Measurements from ENCODE around the gene SDF2. TPM values are rescaled to one million over a fixed set of nuclear protein-coding genes. Genes with fewer than 3 reads are reported as not detected.

Gene SDF2
- total and polyA plus RNA-seq, 9 of the 15 experiments (the other 6 are each of a cell fraction or from before 2014, with no cell fraction given) = 41.2 to 132 (median 65.6) TPM

DNA sequence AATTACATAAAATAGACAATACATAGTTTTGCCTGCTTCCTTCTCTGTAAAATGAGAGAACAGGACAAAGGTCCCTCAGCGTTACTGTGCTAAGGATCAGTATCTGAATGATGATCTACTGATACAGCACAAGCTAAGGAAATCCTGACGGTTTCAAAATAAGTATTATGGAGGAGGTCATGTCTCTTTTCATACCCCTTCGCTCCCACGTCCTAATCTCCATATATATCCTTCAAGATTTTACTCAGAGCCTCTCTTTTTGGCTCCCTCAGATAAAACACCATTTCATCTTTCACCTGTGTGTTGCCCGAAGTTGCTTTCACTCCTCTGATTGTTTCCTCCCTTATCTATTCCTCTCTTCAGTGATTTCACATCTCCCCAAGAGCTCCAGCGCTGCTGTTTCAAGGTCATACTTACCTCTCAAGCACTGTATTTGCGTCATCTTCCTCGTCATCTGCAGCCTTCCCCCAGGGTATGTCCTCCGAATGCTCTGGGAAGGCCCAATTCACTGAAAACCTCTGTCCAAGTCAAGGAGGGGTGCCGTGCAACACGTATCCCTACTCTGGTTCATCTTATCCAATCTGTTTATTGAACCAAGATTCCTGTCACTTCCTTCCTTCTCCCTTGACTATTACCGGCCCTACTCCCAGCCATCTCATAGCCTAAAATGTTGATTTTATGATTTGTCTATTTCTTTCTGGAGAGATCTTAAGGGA, 15.5 kb downstream of the SDF2 start (continued):
- TF ChIP-seq ZNF644 (tag; IDR thresholded peaks at IDR 0.05; ENCODE audit: low read depth) (peak; percentile 63; the same call in 1 of the 2 replicates), LEF1 (IDR thresholded peaks at IDR 0.05) (peak; percentile 70), PTTG1 (tag; IDR thresholded peaks at IDR 0.05; ENCODE audit: low read depth) (peak; percentile 50; the same call in 1 of the 2 replicates), POLR2B (IDR thresholded peaks at IDR 0.05; ENCODE audit: low read depth, partially characterized antibody) (peak; percentile 35), RCOR1 (IDR thresholded peaks at IDR 0.05; ENCODE audit: borderline replicate concordance in 1 of 2, low read depth in 2 of 2, low read length in 2 of 2) (peak in 1 of 2 experiments; percentile 91; a peak in 2 of 4 replicates)
- TF ChIP-seq, protein P1, sequence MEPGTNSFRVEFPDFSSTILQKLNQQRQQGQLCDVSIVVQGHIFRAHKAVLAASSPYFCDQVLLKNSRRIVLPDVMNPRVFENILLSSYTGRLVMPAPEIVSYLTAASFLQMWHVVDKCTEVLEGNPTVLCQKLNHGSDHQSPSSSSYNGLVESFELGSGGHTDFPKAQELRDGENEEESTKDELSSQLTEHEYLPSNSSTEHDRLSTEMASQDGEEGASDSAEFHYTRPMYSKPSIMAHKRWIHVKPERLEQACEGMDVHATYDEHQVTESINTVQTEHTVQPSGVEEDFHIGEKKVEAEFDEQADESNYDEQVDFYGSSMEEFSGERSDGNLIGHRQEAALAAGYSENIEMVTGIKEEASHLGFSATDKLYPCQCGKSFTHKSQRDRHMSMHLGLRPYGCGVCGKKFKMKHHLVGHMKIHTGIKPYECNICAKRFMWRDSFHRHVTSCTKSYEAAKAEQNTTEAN (CRISPR knock-in tag; IDR thresholded peaks at IDR 0.05) = peak; percentile 24; the same call in 1 of the 2 replicates
- TF ChIP-seq, protein P2, sequence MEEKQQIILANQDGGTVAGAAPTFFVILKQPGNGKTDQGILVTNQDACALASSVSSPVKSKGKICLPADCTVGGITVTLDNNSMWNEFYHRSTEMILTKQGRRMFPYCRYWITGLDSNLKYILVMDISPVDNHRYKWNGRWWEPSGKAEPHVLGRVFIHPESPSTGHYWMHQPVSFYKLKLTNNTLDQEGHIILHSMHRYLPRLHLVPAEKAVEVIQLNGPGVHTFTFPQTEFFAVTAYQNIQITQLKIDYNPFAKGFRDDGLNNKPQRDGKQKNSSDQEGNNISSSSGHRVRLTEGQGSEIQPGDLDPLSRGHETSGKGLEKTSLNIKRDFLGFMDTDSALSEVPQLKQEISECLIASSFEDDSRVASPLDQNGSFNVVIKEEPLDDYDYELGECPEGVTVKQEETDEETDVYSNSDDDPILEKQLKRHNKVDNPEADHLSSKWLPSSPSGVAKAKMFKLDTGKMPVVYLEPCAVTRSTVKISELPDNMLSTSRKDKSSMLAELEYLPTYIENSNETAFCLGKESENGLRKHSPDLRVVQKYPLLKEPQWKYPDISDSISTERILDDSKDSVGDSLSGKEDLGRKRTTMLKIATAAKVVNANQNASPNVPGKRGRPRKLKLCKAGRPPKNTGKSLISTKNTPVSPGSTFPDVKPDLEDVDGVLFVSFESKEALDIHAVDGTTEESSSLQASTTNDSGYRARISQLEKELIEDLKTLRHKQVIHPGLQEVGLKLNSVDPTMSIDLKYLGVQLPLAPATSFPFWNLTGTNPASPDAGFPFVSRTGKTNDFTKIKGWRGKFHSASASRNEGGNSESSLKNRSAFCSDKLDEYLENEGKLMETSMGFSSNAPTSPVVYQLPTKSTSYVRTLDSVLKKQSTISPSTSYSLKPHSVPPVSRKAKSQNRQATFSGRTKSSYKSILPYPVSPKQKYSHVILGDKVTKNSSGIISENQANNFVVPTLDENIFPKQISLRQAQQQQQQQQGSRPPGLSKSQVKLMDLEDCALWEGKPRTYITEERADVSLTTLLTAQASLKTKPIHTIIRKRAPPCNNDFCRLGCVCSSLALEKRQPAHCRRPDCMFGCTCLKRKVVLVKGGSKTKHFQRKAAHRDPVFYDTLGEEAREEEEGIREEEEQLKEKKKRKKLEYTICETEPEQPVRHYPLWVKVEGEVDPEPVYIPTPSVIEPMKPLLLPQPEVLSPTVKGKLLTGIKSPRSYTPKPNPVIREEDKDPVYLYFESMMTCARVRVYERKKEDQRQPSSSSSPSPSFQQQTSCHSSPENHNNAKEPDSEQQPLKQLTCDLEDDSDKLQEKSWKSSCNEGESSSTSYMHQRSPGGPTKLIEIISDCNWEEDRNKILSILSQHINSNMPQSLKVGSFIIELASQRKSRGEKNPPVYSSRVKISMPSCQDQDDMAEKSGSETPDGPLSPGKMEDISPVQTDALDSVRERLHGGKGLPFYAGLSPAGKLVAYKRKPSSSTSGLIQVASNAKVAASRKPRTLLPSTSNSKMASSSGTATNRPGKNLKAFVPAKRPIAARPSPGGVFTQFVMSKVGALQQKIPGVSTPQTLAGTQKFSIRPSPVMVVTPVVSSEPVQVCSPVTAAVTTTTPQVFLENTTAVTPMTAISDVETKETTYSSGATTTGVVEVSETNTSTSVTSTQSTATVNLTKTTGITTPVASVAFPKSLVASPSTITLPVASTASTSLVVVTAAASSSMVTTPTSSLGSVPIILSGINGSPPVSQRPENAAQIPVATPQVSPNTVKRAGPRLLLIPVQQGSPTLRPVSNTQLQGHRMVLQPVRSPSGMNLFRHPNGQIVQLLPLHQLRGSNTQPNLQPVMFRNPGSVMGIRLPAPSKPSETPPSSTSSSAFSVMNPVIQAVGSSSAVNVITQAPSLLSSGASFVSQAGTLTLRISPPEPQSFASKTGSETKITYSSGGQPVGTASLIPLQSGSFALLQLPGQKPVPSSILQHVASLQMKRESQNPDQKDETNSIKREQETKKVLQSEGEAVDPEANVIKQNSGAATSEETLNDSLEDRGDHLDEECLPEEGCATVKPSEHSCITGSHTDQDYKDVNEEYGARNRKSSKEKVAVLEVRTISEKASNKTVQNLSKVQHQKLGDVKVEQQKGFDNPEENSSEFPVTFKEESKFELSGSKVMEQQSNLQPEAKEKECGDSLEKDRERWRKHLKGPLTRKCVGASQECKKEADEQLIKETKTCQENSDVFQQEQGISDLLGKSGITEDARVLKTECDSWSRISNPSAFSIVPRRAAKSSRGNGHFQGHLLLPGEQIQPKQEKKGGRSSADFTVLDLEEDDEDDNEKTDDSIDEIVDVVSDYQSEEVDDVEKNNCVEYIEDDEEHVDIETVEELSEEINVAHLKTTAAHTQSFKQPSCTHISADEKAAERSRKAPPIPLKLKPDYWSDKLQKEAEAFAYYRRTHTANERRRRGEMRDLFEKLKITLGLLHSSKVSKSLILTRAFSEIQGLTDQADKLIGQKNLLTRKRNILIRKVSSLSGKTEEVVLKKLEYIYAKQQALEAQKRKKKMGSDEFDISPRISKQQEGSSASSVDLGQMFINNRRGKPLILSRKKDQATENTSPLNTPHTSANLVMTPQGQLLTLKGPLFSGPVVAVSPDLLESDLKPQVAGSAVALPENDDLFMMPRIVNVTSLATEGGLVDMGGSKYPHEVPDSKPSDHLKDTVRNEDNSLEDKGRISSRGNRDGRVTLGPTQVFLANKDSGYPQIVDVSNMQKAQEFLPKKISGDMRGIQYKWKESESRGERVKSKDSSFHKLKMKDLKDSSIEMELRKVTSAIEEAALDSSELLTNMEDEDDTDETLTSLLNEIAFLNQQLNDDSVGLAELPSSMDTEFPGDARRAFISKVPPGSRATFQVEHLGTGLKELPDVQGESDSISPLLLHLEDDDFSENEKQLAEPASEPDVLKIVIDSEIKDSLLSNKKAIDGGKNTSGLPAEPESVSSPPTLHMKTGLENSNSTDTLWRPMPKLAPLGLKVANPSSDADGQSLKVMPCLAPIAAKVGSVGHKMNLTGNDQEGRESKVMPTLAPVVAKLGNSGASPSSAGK (IDR thresholded peaks at IDR 0.05) = 0 out of 2 replicates have a peak, but pooled peaks have one; percentile 12
- TF ChIP-seq, protein P3, sequence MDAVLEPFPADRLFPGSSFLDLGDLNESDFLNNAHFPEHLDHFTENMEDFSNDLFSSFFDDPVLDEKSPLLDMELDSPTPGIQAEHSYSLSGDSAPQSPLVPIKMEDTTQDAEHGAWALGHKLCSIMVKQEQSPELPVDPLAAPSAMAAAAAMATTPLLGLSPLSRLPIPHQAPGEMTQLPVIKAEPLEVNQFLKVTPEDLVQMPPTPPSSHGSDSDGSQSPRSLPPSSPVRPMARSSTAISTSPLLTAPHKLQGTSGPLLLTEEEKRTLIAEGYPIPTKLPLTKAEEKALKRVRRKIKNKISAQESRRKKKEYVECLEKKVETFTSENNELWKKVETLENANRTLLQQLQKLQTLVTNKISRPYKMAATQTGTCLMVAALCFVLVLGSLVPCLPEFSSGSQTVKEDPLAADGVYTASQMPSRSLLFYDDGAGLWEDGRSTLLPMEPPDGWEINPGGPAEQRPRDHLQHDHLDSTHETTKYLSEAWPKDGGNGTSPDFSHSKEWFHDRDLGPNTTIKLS (IDR thresholded peaks at IDR 0.05; ENCODE audit: borderline replicate concordance, low read depth) = no peak
- TF ChIP-seq, protein P4, sequence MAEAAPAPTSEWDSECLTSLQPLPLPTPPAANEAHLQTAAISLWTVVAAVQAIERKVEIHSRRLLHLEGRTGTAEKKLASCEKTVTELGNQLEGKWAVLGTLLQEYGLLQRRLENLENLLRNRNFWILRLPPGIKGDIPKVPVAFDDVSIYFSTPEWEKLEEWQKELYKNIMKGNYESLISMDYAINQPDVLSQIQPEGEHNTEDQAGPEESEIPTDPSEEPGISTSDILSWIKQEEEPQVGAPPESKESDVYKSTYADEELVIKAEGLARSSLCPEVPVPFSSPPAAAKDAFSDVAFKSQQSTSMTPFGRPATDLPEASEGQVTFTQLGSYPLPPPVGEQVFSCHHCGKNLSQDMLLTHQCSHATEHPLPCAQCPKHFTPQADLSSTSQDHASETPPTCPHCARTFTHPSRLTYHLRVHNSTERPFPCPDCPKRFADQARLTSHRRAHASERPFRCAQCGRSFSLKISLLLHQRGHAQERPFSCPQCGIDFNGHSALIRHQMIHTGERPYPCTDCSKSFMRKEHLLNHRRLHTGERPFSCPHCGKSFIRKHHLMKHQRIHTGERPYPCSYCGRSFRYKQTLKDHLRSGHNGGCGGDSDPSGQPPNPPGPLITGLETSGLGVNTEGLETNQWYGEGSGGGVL (CRISPR knock-in tag; IDR thresholded peaks at IDR 0.05) = peak; percentile 45; the same call in 1 of the 2 replicates
